ENCODE data around the gene SLC34A2.

DNA sequence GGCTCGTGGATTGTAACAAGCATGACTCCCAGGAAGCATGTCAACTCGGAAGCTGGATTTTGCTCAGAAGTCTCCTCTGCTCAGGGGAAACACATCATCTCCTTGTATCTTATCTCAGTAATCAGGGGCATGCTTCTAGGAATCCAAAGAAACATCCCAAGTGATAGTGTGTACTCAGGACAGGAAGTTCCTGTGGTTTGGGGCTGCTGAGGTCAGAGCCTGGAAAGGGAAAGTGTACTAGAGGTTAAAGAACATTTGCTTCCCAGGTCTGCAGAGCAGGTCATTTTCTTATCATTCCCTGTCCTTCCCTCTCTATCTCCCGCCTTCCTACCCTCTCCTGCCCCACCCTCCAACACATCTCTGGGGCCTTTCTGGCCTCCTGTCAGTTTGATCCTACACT, 38.8 kb downstream of the SLC34A2 start:
- TF ChIP-seq, protein P1, sequence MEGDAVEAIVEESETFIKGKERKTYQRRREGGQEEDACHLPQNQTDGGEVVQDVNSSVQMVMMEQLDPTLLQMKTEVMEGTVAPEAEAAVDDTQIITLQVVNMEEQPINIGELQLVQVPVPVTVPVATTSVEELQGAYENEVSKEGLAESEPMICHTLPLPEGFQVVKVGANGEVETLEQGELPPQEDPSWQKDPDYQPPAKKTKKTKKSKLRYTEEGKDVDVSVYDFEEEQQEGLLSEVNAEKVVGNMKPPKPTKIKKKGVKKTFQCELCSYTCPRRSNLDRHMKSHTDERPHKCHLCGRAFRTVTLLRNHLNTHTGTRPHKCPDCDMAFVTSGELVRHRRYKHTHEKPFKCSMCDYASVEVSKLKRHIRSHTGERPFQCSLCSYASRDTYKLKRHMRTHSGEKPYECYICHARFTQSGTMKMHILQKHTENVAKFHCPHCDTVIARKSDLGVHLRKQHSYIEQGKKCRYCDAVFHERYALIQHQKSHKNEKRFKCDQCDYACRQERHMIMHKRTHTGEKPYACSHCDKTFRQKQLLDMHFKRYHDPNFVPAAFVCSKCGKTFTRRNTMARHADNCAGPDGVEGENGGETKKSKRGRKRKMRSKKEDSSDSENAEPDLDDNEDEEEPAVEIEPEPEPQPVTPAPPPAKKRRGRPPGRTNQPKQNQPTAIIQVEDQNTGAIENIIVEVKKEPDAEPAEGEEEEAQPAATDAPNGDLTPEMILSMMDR (IDR thresholded peaks at IDR 0.05): no peak
- no peak for TF ChIP-seq POLR2A (IDR thresholded peaks at IDR 0.05)
